AG04450 (cell line): ENCODE results near the gene LIMA1. TPM values are rescaled to one million over a fixed set of nuclear protein-coding genes. Genes with fewer than 3 reads are reported as not detected.
"Not testable (repeated sequence)": the region's sequence is repeated elsewhere in the genome, so short reads cannot be mapped to it uniquely, and the experiment has no call there.

ENCODE experiments used
- CTCF ChIA-PET: fragments of 300-600, 350-600 bp; formaldehyde crosslinking; extraction: SDS; loops from one replicate; lab custom pipeline; 2022; ENCODE audit warnings: antibody characterized with exemption, inconsistent platforms; lab: Charles Lee
- POLR2A ChIA-PET: fragments of 350-600 bp; formaldehyde crosslinking; extraction: SDS; loops from one replicate; lab custom pipeline; 2021; ENCODE audit warnings: antibody characterized with exemption, inconsistent platforms; lab: Yijun Ruan, JAX
- DNase-seq: peaks from one replicate; pipeline ENCODE4 v3.0.0-alpha.2; 2011; ENCODE audit warnings: low read depth, low spot score
- H3K27ac ChIP-seq: one replicate; pipeline ENCODE4 v1.5.1; 2012; ENCODE audit warnings: low read depth, low read length, control low read depth
- H3K27me3 ChIP-seq: one replicate; pipeline ENCODE4 v1.6.0; 2012; ENCODE audit warnings: low read length; ENCODE audit not compliant: control insufficient read depth, insufficient read depth
- H3K4me3 ChIP-seq: 2 replicates; pipeline ENCODE4 v1.5.1; 2011; ENCODE audit warnings: mild to moderate bottlenecking, low read depth, low read length, control low read depth
- H3K9me3 ChIP-seq: 2 replicates; pipeline ENCODE4 v1.5.1; 2012; ENCODE audit warnings: low read length; ENCODE audit not compliant: control insufficient read depth, insufficient read depth
- polyA plus RNA-seq: library from polyadenylated mRNA; depleted of rRNA; stranded (reverse); fragments of >200 nt; gene quantifications from 2 replicates; pipeline ENCODE4 v1.2.3, GENCODE V29; 2011
- TF ChIP-seq, protein P1 (sequence below): IDR thresholded peaks from 2 replicates; pipeline ENCODE4 v1.5.1; 2011; ENCODE audit warnings: low read depth, low read length, control low read depth, inconsistent platforms

LIMA1 gene
- polyA plus RNA-seq, 1 experiment = 218 TPM

DNA sequence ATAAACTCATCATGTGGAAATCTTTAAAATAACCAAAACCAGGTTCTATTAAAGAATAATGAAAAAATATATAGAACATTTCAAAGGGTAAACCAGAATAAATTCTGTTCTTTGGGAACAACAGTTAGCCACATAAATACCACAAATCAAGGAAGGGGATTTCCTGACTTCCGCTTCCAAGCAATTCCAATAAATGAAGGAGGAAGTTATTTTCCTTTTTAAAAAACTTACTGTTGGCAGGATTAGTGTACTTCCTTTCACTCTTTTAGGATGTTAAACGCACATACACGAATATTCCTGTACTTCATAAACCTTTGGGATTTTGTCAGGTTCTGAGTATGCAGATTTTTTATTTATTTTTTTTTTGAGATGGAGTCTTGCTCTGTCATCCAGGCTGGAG, 13.7 kb upstream of the LIMA1 start:
- POLR2A ChIA-PET = no interaction called here

DNA sequence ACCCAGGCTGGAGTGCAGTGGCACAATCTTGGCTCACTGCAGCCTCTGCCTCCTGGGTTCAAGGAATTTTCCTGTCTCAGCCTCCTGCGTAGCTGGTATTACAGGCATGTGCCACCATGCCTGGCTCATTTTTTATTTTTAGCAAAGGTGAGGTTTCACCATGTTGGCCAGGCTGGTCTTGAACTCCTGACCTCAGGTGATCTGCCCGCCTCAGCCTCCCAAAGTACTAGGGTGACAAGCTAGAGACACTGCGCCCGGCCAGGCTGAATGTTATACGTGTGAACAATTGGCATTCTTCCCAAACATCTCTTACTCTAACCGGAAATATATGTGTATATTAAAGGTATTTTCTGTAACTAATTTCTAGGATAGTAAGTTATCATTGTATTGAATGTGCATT, 13.2 kb upstream of the LIMA1 start:
- TF ChIP-seq, protein P1, sequence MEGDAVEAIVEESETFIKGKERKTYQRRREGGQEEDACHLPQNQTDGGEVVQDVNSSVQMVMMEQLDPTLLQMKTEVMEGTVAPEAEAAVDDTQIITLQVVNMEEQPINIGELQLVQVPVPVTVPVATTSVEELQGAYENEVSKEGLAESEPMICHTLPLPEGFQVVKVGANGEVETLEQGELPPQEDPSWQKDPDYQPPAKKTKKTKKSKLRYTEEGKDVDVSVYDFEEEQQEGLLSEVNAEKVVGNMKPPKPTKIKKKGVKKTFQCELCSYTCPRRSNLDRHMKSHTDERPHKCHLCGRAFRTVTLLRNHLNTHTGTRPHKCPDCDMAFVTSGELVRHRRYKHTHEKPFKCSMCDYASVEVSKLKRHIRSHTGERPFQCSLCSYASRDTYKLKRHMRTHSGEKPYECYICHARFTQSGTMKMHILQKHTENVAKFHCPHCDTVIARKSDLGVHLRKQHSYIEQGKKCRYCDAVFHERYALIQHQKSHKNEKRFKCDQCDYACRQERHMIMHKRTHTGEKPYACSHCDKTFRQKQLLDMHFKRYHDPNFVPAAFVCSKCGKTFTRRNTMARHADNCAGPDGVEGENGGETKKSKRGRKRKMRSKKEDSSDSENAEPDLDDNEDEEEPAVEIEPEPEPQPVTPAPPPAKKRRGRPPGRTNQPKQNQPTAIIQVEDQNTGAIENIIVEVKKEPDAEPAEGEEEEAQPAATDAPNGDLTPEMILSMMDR = no peak
- H3K9me3 ChIP-seq = no peaks in the 10 kb centered on the region
- ChIA-PET CTCF (interaction anchor here (2.0 kb wide), 1 partner anchor 18 kb away, joined by 5 read pairs; no protein-coding TSS in a partner anchor), POLR2A (no interaction called here)
- no peak overlapping the region for H3K27ac ChIP-seq
- no peak for DNase-seq
- no peaks in the 10 kb centered on the region for H3K27me3 ChIP-seq
- H3K4me3 ChIP-seq = no peak overlapping the region

More for the DNA sequence above, 13.7 kb upstream of the LIMA1 start:
- Histone ChIP-seq H3K27me3 (no peaks in the 10 kb centered on the region), H3K27ac (no peak overlapping the region), H3K9me3 (no peaks in the 10 kb centered on the region), H3K4me3 (no peak overlapping the region)
- DNase-seq = no peak
- CTCF ChIA-PET = interaction anchor here (2.0 kb wide), 1 partner anchor 18 kb away, joined by 5 read pairs; no protein-coding TSS in a partner anchor
- TF ChIP-seq, protein P1 = no peak

DNA sequence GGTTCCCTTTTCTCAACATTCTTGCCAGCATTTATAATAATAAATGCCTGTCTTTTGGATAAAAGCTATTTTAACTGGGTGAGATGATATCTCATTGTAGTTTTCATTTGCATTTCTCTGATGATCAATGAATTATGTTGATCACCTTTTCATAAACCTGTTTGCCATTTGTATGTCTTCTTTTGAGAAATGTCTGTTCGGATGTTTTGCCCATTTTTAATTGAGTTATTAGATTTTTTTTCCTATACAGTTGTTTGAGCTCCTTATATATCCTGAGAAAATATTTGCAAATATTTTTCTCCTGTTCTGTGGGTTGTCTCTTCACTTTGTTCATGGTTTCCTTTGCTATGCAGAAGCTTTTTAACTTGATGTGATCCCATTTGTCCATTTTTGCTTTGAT, 8.1 kb upstream of the LIMA1 start:
- no peak for DNase-seq
- Histone ChIP-seq H3K27me3 (no peaks in the 10 kb centered on the region), H3K4me3 (no peak overlapping the region), H3K9me3 (no peaks in the 10 kb centered on the region), H3K27ac (no peak overlapping the region)
- ChIA-PET POLR2A (no interaction called here), CTCF (interaction anchor here (0.6 to 1.0 kb wide), 2 partner anchors 117 to 180 kb away, joined by 3 read pairs; partner anchors contain the start of gene COX14)
- TF ChIP-seq, protein P1 = no peak

DNA sequence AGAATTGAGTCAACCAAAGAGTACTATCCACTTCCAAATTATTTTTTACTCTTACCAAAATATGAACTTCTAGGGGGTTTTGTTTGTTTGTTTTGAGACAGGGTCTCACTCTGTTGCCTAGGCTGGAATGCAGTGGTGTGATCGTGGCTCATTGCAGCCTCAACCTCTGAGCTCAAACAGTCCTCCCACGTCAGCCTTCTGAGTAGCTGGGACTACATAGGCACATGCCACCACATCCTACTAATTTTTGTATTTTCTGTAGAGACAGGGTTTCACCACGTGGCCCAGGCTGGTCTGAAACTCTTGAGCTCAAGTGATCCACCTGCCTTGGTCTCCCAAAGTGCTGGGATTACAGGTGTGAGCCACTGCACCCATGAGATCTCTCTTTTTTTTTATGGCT, 7.4 kb upstream of the LIMA1 start:
- H3K9me3 ChIP-seq, H3K4me3 ChIP-seq, POLR2A ChIA-PET, H3K27me3 ChIP-seq, DNase-seq, H3K27ac ChIP-seq: not testable (repeated sequence)
- CTCF ChIA-PET = interaction anchor here (0.6 to 1.0 kb wide), 2 partner anchors 116 to 179 kb away, joined by 3 read pairs; partner anchors contain the start of gene COX14

DNA sequence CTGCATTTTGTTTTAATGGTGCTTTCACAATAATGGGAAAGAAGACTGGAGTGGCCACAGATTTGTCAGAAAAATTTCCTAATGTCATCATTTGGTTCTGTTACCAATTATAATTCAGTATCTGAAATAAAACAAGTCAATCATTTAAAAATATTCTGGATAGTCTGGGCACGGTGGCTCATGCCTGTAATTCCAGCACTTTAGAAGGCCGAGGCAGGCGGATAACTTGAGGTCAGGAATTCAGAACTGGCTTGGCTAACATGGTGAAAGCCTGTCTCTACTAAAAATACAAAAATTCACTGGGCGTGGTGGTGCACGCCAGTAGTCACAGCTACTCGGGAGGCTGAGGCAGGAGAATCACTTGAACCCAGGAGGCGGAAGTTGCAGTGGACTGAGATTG, 4.0 kb upstream of the LIMA1 start:
- ChIA-PET CTCF (interaction anchor here (1.0 to 2.9 kb wide), 2 partner anchors 16 to 28 kb away, joined by 3 to 14 read pairs; no protein-coding TSS in a partner anchor), POLR2A (no interaction called here)
- H3K27me3 ChIP-seq = no peaks in the 10 kb centered on the region
- TF ChIP-seq, protein P1 = no peak
- no peak overlapping the region for H3K4me3 ChIP-seq
- H3K27ac ChIP-seq = no peak overlapping the region
- DNase-seq = no peak
- H3K9me3 ChIP-seq = no peaks in the 10 kb centered on the region
